Eye (tissue), 1 donor: Measurements from ENCODE around the gene PRR23E.

ENCODE experiments used
- DNase-seq: peaks from one replicate; pipeline ENCODE4 v3.0.0-alpha.2; 2015

The PRR23E gene

DNA sequence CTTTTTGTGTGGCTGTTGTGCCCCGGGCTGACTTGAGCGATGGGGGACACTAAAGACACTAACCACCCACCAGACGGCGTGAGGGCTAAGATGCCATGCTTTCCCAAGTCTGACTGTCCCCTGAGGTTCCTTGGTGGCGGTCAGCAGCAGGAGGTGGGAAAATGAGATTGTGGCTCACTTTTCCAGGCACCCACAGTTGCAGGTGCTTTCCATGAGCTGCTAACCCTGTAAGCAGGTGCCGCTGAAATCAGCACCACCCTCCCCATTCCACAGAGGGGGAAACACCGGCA, 17.7 kb downstream of the PRR23E start:
- no peak for DNase-seq

DNA sequence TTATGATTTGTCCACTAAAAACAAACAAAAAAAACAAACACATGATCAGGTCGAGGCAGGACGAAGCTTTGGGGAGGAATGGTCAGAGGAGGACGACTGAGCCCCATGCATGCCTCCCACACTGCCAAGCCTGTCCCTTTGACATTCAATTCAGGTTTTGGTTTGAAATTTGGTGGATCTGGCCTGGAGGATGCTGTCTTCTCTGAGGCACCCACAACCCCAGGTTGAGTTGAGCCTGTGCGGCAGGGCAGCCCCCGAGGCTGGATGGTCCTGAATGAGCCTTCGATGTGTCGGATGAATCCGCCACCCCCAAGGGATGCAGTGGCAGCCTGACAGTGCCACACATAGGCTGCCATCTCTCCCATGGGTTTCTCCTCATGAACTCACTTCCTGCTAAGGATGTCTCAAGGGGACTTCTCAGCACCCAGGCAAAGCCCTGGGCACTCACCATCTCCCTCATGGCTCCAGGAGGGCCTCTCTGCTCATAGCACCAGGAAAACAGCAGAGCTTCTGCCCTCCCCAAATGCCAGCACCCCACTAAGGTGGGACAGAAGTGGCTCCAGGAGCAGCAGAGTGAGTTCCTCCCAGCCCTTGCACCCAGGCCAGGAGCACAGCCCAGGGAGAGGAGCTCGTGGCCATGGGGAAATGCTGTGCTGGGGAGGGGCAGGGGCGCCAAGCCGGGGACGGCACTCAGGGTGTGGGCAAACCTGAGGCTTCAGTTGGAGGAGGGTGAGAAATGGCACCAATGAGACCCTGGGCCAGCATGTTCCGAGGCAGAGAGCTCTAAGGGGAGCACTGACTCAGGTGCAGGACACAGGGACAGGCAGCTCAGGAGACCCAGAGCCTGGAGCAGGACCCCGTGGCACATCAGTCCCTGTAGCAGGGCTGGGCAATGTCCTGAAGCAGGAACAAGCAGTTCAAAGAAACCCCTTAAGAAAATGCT, 18.5 kb downstream of the PRR23E start:
- no peak for DNase-seq

DNA sequence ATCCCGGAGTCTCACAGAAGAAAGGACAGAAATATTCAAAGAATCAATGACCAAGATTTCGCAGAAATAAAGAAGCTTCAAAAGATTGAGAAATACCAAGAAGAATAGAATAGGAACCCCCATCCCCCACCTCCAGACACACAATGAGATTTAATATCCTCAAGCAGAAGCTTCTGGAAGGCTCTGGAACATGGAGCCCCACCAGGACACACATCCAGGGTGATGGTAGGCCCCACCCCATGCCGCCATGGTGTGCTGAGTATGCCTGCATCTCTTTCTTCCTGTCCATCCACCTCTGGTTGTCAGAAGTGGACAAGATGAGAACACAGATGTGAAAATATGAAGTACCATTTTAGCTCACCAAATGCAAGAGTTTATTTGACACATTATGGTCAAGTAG, 19.3 kb downstream of the PRR23E start:
- no peak for DNase-seq

DNA sequence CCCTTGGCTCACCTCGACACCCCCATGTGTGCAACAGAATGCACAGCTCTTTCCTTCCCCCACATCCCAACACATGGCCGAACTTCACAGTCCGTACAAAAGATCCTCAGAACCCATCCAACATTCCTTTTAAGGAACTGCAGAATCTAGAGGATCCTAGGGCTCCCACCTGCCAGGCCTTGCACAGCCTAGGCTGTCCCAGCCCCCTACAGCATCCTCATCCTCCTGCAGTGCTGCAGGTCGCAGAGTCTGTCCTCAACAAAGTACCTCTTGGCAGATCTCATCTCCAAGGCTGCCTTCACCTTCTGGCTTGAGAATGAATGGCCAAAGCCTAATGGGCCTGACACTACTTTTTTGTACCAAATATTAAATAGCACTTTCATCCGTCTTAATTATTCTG, 19.8 kb downstream of the PRR23E start:
- DNase-seq = no peak

DNA sequence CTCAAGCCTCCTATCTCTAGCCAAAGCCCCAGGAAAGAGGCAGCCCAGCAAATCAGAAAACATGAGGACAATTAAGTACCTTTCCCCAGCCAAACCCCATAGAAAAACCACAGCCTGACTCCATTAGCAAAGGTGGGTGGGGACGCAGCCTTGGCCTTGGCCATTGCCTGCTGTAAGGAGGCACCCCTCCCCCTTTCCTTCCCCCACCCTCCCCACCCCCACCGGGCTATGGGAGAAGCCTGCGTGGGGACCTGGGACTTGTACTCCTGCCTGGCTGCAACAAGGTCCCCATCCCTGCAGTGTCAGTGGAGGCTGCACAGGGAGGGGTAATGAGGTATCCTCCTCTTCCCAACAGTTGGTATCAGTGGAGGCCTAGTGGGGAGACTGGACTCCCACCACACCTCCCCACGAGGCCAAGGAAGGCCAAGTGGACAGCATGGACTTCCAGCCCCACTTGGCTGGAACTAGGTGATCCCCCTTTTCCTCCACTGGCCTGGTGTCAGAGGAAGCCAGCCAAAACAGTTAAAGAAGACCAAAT, 20.5 kb downstream of the PRR23E start:
- no peak for DNase-seq

DNA sequence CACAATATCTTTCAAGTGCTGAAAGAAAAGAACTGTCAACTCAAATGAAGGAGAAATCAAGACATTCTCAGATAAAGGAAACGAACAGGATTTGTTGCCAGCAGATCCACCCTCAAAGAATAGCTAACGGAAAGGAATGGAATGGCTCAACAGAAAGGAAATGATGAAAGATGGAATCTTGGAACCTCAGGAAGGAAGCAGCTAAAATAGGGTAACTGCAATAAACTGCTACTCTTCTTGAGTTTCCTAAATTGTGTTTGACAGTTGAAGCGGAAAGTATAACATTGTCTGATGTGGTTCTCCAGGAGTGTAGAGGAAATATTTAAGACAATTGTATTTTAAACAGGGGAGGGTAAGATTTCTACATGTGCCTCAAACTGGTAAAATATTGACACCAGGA, 22.0 kb downstream of the PRR23E start:
- peak; percentile 66 for DNase-seq

DNA sequence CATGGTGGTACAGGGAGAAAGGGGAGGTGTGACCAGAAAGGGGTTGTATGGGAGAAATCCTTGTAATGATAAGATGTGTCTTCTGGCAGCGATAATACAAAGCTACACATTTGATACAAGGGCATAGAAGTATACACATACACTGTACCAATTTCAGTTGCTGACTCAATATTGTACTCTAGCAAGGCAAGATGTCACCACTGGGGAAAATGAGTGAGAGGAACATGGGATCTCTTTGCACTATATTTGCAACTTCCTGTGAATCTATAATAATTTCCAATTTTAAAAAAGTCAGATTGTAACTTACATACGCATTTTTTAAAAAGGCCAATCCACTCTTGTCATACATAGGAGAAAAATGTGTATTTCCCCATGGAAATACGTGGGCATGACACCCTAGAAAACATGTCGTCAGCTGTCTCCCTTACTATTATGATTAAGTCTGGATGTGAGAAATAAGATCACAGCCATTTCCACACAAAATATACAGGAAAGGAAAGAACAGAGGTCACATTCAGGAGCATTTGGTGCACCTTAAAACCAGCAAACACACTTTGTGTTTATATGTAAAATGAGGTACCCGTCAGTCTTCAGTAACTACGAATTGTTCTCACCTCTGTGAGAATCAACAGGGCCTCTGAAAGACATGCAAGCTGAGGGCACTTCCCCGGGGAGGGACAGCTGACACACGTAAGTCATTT, 22.9 kb downstream of the PRR23E start:
- DNase-seq = no peak

DNA sequence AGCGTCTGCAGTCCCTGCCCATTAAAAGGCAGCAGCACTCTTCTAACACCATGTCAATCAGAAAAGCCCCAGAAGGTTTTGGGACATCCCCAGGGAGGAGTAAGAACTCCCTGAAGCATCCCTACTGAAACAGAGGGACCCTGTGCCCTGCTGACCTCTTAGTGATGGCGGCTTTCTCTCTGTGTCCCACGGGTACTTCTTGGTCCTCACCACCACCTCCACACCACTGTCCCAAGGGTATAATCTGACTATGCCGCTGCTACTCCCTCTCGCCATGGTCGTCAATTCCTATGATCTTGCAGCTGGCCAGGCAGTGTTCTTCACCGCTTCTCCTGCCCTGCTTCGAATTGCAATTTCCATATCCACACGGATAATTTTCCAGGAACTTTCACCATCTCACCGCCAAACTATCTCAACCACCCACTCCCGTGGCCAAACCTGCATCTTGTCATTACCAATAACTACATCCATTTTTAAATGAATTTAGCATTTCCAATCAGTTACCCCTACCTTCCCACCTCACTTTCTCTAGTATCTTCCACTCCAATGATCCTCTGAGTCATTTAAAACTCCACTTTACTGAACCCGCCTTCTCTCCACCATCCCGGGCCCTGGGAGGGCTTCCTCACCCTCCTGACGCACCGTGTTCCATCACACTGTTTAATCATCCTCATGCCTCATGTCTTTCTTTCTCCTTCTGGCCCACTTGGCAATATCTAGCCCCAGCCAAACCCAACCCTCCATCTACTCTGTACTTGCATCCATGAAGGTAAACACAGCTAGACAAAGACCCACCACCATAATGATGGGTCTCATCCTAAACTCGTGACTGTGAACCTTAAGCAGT, 23.7 kb downstream of the PRR23E start:
- peak; percentile 25 for DNase-seq

DNA sequence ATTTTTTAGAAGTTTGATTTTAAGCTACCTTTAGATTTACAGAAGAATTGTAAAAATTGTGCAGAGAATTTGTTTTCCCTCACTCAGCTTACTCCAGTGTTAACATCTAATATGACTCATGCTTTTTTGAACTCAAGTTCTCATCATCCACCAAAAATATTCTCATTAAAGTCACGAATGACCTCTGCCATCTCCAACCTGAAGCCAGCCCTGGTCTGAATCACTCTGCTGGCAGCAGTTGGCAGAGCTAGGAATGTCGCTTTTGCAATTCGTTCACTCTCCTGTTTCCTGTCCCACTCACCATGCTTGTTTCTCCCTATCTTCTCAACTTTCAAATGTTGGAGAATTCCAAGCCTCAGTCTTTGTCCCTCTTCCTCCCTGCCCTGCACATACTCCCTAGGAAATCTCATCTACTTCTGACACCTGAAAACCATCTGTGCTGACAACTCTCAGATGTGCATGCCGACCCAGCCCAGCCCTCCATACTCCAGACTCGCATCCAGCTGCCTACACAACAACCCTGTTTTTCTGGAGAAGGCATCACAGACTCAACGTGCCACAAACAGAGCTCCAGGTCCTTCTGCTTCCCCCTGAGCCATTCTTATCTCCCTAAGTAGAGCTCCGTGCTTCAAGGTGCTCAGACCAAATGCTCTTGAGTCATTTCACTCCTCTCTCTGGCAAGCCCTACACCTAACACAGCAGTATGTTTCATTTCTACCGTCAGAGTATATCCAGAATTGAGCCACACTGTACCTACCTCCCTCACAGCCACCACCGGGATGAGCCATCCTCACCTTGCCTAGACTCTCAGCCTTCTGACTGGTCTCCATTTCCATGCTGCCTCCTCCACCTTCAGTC, 24.9 kb downstream of the PRR23E start:
- DNase-seq = no peak

DNA sequence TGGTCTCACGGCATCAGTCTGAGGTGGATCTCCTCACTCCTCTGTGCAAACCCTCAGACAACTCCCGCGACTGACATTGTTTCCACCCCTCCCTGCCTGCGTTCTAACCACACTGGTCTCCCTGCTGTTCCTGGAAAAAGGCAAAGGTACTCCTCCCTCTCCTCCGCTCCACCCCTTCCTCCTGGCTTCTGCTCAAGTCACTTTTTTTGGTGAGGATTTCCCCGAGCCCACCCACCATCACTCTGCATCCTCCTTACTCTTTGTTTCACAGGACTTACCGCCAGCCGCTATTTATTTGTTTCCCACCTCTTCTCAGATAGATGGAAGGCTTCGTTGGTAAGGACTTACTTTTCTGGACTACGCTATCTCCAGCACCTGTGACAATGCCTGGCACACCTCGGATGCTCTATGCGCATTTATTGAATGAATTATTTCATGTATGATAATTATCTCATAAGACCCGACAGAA, 25.6 kb downstream of the PRR23E start:
- no peak for DNase-seq

DNA sequence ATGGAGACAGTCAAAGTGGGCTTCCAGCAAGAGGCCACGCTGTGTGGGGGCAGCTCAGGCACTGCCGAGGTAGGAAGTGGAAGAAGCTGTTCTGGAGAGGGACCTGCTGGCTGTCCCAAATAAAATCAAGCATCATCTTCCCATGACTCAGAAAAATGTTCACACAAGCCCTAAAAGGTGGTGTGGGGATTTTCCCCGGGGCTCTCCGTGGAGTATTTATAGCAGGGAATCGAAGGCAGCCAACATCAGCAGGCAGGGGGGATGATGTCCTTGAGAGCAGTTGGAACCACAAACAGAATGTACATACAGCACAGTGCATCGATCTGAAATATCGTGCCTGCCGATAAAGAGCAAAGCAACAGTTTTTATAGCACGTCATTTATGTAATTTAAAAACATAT, 27.6 kb downstream of the PRR23E start:
- peak; percentile 41 for DNase-seq

DNA sequence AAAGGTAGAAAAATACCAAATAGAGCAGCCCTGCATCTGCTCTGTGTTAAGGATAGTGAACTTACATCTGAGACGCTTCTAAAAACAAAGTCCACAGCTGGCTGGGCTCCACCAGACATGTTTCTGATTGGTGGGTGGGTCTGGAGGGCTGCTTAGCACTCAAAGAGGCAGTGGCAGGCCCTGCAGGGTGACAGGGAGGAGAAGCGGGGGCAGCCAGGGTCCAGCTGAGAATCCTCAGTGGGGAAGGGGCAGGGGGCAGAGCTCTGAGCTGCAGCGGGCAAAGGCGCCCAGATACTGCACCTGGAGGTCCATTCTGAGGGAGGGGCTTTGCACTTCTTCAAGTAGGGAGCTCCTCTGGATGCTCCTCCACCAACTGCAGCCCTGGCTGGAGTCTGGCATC, 28.1 kb downstream of the PRR23E start:
- DNase-seq = peak; percentile 64

DNA sequence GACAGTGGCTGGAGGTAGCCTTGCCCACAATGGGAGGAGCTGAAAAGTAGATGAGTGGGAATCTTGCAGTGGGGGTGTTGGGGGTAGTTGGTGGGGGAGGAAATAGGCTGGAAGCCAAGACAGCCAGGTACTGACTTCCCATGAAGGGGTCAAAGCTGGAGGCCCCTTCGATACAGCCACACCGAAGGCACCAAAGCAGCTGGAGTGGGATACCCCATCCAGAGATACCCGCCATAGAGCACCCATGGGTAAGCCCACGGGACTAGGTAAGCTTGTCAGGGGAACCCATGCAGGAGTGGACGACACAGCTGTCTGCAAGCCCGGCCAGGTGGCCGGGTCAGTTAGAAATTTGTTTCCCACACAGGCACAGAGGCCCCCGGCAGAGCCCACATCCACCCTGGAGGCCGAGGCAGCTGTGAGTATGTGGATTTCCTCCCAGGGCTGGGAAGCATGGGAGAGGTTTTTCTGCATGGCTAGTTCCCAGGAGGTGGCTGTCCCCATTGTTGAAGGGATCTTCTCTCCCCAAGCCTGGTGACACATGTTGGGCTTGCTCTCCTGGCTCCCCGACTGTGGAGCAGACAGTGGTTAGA, 28.6 kb downstream of the PRR23E start:
- DNase-seq = peak; percentile 64

DNA sequence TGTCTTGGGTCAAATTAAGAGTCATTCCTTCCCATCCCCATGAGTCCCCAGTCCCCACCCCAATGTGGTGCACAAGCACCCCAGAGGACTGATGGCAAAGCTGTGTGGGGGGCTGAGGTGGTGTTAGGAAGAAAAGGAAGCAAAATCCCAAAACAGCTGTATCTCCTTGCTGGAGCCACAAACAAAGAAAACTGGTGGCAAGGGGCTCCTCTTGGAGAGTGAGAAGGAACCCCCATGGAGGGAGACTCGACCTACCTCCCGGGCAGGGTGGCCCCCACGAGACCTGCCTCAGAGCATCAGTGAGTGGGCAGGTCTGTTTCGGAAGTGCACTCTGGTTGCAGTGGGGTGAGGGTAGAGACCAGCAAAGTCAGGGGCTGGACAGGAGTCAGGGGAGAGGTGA, 29.2 kb downstream of the PRR23E start:
- no peak for DNase-seq

DNA sequence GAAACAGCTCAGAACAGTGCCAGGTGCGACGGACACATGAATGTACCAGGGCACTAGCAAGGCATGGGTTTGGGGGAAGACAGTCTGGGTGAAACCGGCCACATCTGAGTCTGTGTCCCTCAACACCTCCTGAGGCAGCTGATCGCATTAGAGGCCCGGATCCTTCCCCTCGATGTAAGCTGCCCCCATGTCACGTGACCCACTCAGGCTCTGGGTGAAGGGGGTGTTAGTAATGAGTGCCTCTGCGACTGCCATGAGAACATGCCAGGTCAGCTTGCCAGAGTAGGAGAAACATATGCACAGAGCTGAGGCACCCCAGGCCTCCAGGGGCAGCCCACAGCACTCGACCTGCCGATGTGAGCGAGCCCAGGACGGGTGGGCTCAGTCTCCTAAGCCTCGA, 29.7 kb downstream of the PRR23E start:
- no peak for DNase-seq

DNA sequence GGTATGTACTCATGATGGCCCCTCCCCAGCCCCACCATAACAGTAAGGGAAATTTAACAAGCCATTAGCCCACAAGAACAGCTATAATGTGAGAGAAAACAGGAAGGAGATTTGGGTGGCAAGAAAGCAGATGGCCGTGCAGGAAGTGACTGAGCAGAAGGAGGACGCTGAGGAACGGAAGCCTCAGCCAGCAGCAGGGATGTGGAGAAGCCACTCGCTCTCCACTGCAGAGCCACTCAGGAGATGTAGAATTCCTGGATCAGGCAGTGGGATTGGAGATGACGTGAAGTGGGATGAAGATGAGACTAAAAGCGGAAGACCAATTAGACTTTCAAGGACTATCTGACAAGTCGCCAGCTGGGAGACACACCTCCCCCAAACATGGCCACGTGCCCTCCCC, 31.2 kb downstream of the PRR23E start:
- DNase-seq = no peak

DNA sequence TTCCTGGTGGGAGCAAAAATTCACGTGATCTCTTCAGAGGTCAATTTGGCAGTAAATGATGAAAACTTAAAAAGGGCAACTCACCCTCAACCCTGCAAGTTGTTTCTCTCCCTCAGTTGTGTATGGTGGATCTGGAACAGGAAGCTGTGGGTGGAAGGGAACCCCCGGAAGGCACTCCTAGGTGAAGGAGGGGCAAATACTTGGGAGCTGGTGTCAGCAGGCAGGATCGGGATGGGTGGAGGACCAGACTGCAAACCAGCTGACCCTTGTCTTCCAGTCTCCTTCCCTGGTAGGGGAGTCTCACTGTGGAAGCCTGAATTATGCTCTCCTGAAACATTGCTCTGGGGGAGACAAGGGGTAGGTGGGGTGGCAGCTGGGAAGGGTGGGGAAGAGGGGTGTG, 33.5 kb downstream of the PRR23E start:
- DNase-seq = no peak

DNA sequence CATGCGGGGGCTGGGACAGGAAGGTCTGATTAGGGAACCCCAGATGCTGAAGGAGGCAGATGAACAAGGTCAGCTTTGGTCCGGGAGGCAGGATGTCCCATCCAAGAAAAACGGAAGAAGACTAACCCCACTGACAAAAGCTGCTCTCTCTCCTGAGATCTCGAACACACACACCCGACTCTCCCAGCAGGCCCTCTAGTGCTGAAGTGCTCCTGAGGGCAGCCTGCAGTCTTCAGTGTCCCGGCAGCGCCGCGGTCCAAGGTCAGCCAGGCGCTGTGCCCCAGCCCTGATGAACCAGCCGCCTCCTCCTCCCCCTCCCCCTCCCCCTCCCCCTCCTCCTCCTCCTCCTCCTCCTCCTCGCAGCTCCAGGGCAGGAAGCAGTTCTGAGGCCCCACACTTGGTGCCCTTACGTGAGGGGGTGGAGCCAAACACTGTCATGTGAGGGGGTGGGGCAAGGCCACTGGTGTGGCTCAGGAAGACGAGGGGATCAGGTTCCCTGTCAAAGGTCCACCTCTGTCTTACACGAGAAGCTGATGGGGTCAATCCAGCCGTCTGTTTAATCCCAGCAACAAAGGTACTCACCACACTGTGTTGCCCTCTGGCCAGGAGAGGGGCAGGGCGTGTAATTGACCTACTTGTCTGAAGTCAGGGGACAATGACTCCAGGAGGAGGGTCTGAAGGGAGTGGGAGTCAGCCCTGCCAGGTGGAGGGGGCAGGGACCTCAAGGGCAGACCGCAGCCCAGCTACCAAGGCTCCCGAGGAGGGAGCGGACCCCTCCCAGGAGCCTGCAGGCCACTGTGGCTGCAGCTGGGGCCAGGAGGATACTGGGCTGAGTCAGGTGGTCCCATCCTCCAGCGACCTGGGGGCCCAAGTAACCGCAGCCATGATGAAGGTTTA, 34.3 kb downstream of the PRR23E start:
- peak; percentile 46 for DNase-seq

DNA sequence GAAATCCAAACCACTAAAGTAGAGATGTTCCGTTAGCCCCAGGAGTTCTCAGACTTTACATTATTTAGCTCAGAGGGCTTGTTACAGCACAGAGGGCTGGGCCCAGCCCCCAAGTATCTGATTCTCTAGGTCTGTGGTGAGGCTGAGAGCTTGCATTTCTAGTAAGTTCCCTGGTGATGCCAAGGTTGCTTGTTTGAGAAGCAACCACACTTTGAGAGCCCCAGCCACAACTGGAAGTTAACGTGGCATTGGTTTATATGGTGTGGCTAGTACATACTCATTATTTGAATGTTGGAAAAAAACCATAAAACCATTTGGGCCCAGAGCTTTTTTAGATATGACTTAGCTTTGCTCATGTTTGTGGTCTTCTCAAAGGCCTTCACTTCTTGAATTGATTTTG, 35.9 kb downstream of the PRR23E start:
- DNase-seq = no peak

DNA sequence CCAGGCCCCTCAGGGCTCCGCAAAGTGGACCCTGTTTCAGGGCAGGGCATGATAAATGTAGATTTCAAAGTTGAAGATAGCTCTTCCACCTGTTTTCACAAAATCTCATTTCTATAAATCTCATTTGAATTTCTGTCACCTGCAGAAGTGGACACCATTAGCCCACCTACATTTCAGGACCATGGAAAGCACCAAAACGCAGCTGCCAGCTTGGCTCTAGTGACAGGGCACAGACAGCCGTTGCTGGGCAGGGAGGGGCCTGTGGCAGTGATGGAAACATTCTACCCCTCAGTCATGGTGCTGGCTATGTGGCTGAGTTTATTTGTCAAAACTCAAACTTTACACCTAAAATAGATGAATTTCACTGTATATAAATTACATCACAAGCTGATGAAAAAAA, 40.4 kb downstream of the PRR23E start:
- DNase-seq = peak; percentile 61

DNA sequence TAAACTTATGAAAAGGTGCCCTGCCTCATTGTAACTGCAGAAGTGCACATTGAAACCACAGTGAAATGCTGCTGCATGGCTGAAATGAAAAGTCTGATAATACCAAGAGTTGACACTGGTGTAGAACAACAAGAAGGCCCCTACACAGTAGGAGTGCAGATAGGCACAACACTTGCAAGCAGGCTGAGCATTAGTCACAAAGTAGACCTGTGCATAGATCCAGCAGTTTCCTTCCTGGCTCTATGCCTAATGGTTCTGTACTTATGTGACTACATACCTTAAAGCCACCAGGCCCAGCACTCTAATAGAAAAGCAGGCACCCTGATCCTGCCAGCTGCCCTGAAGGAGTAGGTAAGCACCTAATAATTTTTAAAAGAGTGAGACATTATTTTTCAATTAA, 41.8 kb downstream of the PRR23E start:
- DNase-seq = no peak
